ENCODE data around the gene DIP2A.

Gene DIP2A

GRCh38 chr21:46482846-46483231 lies 24.1 kb downstream of the DIP2A start:
- no peaks in the 10 kb centered on the region for H3K9me3 ChIP-seq (ENCODE audit: control insufficient read depth, low read length)
- WGBS, 2 experiments (ENCODE audit: insufficient coverage in 2 of 2) = no CpG with 5 or more reads among the region's 2 CpGs
- no peak overlapping the region for H3K4me3 ChIP-seq (ENCODE audit: extremely low read depth, insufficient read depth, low read length, poor library complexity, severe bottlenecking)
- H3K4me1 ChIP-seq (ENCODE audit: control insufficient read depth, insufficient read depth, low read length, poor library complexity, severe bottlenecking) = no peaks in the 10 kb centered on the region
- peaks cover 54% of the 10 kb centered on the region for H3K36me3 ChIP-seq (ENCODE audit: control insufficient read depth, insufficient read depth, low read length)
- H3K27ac ChIP-seq (ENCODE audit: low read depth, low read length, severe bottlenecking) = no peak overlapping the region

- 83 to 100% methylated on average over 2 to 3 of the region's 6 CpGs for WGBS, 2 experiments (ENCODE audit: insufficient coverage in 2 of 2)
- H3K27ac ChIP-seq (ENCODE audit: low read depth, low read length, severe bottlenecking) = no peak overlapping the region
- H3K4me1 ChIP-seq (ENCODE audit: control insufficient read depth, insufficient read depth, low read length, poor library complexity, severe bottlenecking) = no peaks in the 10 kb centered on the region
- no peak overlapping the region for H3K4me3 ChIP-seq (ENCODE audit: extremely low read depth, insufficient read depth, low read length, poor library complexity, severe bottlenecking)
- peaks cover 59% of the 10 kb centered on the region for H3K36me3 ChIP-seq (ENCODE audit: control insufficient read depth, insufficient read depth, low read length)
- H3K9me3 ChIP-seq (ENCODE audit: control insufficient read depth, low read length) = no peaks in the 10 kb centered on the region
Measured at GRCh38 chr21:46483300-46484295, 24.9 kb downstream of the DIP2A start.

GRCh38 chr21:46486481-46487126 lies 27.9 kb downstream of the DIP2A start:
- Histone ChIP-seq H3K9me3 (ENCODE audit: control insufficient read depth, low read length) (no peaks in the 10 kb centered on the region), H3K4me3 (ENCODE audit: extremely low read depth, insufficient read depth, low read length, poor library complexity, severe bottlenecking) (no peak overlapping the region), H3K27ac (ENCODE audit: low read depth, low read length, severe bottlenecking) (no peak overlapping the region), H3K4me1 (ENCODE audit: control insufficient read depth, insufficient read depth, low read length, poor library complexity, severe bottlenecking) (no peaks in the 10 kb centered on the region), H3K36me3 (ENCODE audit: control insufficient read depth, insufficient read depth, low read length) (peaks cover 56% of the 10 kb centered on the region)
- WGBS, 2 experiments (ENCODE audit: insufficient coverage in 2 of 2) = 100% methylated on average over 2 of the region's 4 CpGs

GRCh38 chr21:46489162-46489663 lies 30.5 kb downstream of the DIP2A start:
- no peaks in the 10 kb centered on the region for H3K9me3 ChIP-seq (ENCODE audit: control insufficient read depth, low read length)
- 89 to 92% methylated on average over 3 to 5 of the region's 6 CpGs for WGBS, 2 experiments (ENCODE audit: insufficient coverage in 2 of 2)
- H3K36me3 ChIP-seq (ENCODE audit: control insufficient read depth, insufficient read depth, low read length) = peaks cover 75% of the 10 kb centered on the region
- no peaks in the 10 kb centered on the region for H3K4me1 ChIP-seq (ENCODE audit: control insufficient read depth, insufficient read depth, low read length, poor library complexity, severe bottlenecking)
- H3K27ac ChIP-seq (ENCODE audit: low read depth, low read length, severe bottlenecking) = no peak overlapping the region
- no peak overlapping the region for H3K4me3 ChIP-seq (ENCODE audit: extremely low read depth, insufficient read depth, low read length, poor library complexity, severe bottlenecking)

GRCh38 chr21:46489800-46490199 lies 31.1 kb downstream of the DIP2A start:
- Histone ChIP-seq H3K27ac (ENCODE audit: low read depth, low read length, severe bottlenecking) (no peak overlapping the region), H3K4me1 (ENCODE audit: control insufficient read depth, insufficient read depth, low read length, poor library complexity, severe bottlenecking) (no peaks in the 10 kb centered on the region), H3K36me3 (ENCODE audit: control insufficient read depth, insufficient read depth, low read length) (peaks cover 75% of the 10 kb centered on the region), H3K4me3 (ENCODE audit: extremely low read depth, insufficient read depth, low read length, poor library complexity, severe bottlenecking) (no peak overlapping the region), H3K9me3 (ENCODE audit: control insufficient read depth, low read length) (no peaks in the 10 kb centered on the region)
- 91 to 95% methylated on average over 10 of the region's 10 CpGs for WGBS, 2 experiments (ENCODE audit: insufficient coverage in 2 of 2)

GRCh38 chr21:46491553-46491952 lies 32.9 kb downstream of the DIP2A start:
- H3K4me3 ChIP-seq (ENCODE audit: extremely low read depth, insufficient read depth, low read length, poor library complexity, severe bottlenecking) = no peak overlapping the region
- no peaks in the 10 kb centered on the region for H3K9me3 ChIP-seq (ENCODE audit: control insufficient read depth, low read length)
- no peaks in the 10 kb centered on the region for H3K4me1 ChIP-seq (ENCODE audit: control insufficient read depth, insufficient read depth, low read length, poor library complexity, severe bottlenecking)
- WGBS, 2 experiments (ENCODE audit: insufficient coverage in 2 of 2) = 100% methylated on average over 2 of the region's 3 CpGs; no CpG with 5 or more reads in 1 of the 2 experiments
- H3K27ac ChIP-seq (ENCODE audit: low read depth, low read length, severe bottlenecking) = no peak overlapping the region
- H3K36me3 ChIP-seq (ENCODE audit: control insufficient read depth, insufficient read depth, low read length) = peaks cover 81% of the 10 kb centered on the region

GRCh38 chr21:46492851-46493250 lies 34.2 kb downstream of the DIP2A start:
- H3K4me3 ChIP-seq (ENCODE audit: extremely low read depth, insufficient read depth, low read length, poor library complexity, severe bottlenecking) = no peak overlapping the region
- no peak overlapping the region for H3K27ac ChIP-seq (ENCODE audit: low read depth, low read length, severe bottlenecking)
- 97 to 100% methylated on average over 4 to 5 of the region's 5 CpGs for WGBS, 2 experiments (ENCODE audit: insufficient coverage in 2 of 2)
- H3K36me3 ChIP-seq (ENCODE audit: control insufficient read depth, insufficient read depth, low read length) = peaks cover 81% of the 10 kb centered on the region
- H3K4me1 ChIP-seq (ENCODE audit: control insufficient read depth, insufficient read depth, low read length, poor library complexity, severe bottlenecking) = no peaks in the 10 kb centered on the region
- no peaks in the 10 kb centered on the region for H3K9me3 ChIP-seq (ENCODE audit: control insufficient read depth, low read length)

- Histone ChIP-seq H3K9me3 (ENCODE audit: control insufficient read depth, low read length) (no peaks in the 10 kb centered on the region), H3K4me1 (ENCODE audit: control insufficient read depth, insufficient read depth, low read length, poor library complexity, severe bottlenecking) (no peaks in the 10 kb centered on the region), H3K27ac (ENCODE audit: low read depth, low read length, severe bottlenecking) (no peak overlapping the region), H3K36me3 (ENCODE audit: control insufficient read depth, insufficient read depth, low read length) (peaks cover 84% of the 10 kb centered on the region), H3K4me3 (ENCODE audit: extremely low read depth, insufficient read depth, low read length, poor library complexity, severe bottlenecking) (no peak overlapping the region)
- 80 to 100% methylated on average over 1 to 3 of the region's 6 CpGs for WGBS, 2 experiments (ENCODE audit: insufficient coverage in 2 of 2)
Measured at GRCh38 chr21:46493828-46494227, 35.1 kb downstream of the DIP2A start.

GRCh38 chr21:46498335-46499050 lies 39.8 kb downstream of the DIP2A start:
- no peaks in the 10 kb centered on the region for H3K4me1 ChIP-seq (ENCODE audit: control insufficient read depth, insufficient read depth, low read length, poor library complexity, severe bottlenecking)
- no peaks in the 10 kb centered on the region for H3K9me3 ChIP-seq (ENCODE audit: control insufficient read depth, low read length)
- 93 to 99% methylated on average over 17 to 25 of the region's 26 CpGs for WGBS, 2 experiments (ENCODE audit: insufficient coverage in 2 of 2)
- H3K4me3 ChIP-seq (ENCODE audit: extremely low read depth, insufficient read depth, low read length, poor library complexity, severe bottlenecking) = no peak overlapping the region
- H3K27ac ChIP-seq (ENCODE audit: low read depth, low read length, severe bottlenecking) = no peak overlapping the region
- peaks cover 76% of the 10 kb centered on the region for H3K36me3 ChIP-seq (ENCODE audit: control insufficient read depth, insufficient read depth, low read length)

GRCh38 chr21:46500224-46500861 lies 41.7 kb downstream of the DIP2A start:
- 83% methylated on average over 1 of the region's 3 CpGs; no CpG with 5 or more reads in 1 of the 2 experiments for WGBS, 2 experiments (ENCODE audit: insufficient coverage in 2 of 2)
- H3K4me3 ChIP-seq (ENCODE audit: extremely low read depth, insufficient read depth, low read length, poor library complexity, severe bottlenecking) = no peak overlapping the region
- no peaks in the 10 kb centered on the region for H3K9me3 ChIP-seq (ENCODE audit: control insufficient read depth, low read length)
- no peak overlapping the region for H3K27ac ChIP-seq (ENCODE audit: low read depth, low read length, severe bottlenecking)
- H3K36me3 ChIP-seq (ENCODE audit: control insufficient read depth, insufficient read depth, low read length) = peaks cover 79% of the 10 kb centered on the region
- no peaks in the 10 kb centered on the region for H3K4me1 ChIP-seq (ENCODE audit: control insufficient read depth, insufficient read depth, low read length, poor library complexity, severe bottlenecking)
